Left ventricle myocardium superior (tissue), 1 donor: Measurements from ENCODE around the gene IQCE. TPM values are rescaled to one million over a fixed set of nuclear protein-coding genes. Genes with fewer than 3 reads are reported as not detected.
A peak's percentile ranks its signal among the peaks of the same experiment; 100 is the strongest.
"Not testable (repeated sequence)": the region's sequence is repeated elsewhere in the genome, so short reads cannot be mapped to it uniquely, and the experiment has no call there.

Source experiments
- ATAC-seq: fragments of 200-7000 bp; cut with Tn5 transposase; one replicate; pipeline ENCODE4 v1.9.1; 2020; ENCODE audit warnings: mild to moderate bottlenecking, moderate library complexity
- DNase-seq: peaks from one replicate; pipeline ENCODE4 v3.0.0-alpha.2; 2020
- intact Hi-C: fragments of 100-400 bp; cut with micrococcal nuclease; formaldehyde crosslinking; loops from one replicate; pipeline ENCODE4 v1.11.0; 2022
- total RNA-seq: library from RNA; stranded (reverse); fragmentation: NEBNext Ultra II Directional; extraction: Animal tissue kit (Norgen Biotek cat#: 25700); gene quantifications from one replicate; pipeline ENCODE4 v1.2.1, GENCODE V29; 2021
- donor health status: DM: no; HTN: yes; CAD: no; lungs with severe emphysema.

Gene IQCE
- total RNA-seq, 1 donor from 2014 or later = 11.9 TPM

DNA sequence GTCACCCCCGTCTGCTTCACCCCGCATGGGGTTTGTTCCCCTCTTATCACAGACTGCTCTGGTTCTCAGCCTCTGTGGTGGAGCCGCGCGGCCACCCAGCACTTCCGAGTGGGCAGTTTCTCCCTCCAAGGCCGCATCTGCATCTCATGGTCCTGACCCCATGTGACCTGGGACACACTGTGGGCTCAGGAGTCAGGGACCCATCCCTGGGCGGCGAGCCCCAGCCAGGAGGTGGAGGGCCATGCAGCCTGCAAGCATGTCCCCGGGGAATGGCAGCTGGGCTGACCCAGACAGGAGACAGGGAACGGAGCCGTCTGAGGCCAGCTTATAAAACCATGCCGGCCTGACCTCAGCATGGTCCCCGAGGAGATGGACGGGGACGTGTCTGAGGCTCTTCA lies 47.8 kb downstream of the IQCE start:
- intact Hi-C loops = no loop called here
- ATAC-seq = peak; percentile 3
- peak; percentile 60 for DNase-seq

- ATAC-seq (peak; percentile 80), DNase-seq (peak; percentile 85)
- intact Hi-C loops = no loop called here
Measured at GRCh38 chr7:2607122-2607922, 48.5 kb downstream of the IQCE start.

DNA sequence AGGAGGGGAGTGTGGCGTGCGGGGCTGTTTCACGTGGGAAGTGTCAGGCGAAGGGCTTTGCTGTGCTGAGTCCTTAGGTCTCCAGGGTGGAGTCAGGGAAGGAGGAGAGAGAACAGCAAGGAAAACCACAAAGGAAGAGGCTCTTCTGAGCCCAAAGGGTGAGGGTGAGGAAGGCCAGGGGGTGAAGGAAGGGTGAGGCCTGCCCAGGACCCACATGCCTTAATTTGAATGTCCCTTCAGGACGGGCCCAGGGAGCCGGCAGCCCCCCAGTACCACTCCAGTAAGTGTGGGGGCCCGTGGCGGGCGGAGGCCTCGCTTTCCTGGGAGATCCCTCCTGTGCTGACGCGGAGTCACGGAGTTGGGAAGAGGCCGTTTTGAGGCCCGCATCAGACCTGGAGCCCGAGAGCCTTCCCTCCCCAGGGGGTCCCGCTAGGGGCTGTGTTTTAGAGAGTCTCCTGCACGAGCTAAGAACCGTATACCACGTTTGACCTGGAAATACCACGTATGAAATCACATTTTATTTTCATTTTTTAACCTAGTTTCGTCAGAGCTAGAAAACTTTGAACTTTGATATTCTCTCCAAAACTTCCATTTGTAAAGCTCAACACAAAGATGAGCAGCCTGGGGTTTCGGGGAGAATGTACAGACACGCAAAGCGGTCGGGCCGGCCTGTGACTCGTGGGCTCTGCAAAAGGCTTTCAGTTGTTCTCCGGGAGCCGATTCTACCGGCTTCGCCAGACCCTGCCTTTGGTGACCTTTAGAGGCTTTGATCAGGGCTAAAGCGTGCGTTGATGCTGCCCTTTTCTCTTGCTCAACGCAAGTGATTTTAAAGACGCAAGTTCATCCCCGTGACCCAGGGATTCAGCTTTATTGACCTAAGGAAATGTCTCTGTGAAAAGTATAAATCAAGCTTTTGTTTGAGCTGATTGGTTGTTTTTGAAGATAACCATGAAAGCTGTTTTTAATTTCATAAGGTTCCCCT lies 49.4 kb downstream of the IQCE start:
- DNase-seq (no peak), ATAC-seq (peak; percentile 1)
- intact Hi-C loops = no loop called here

DNA sequence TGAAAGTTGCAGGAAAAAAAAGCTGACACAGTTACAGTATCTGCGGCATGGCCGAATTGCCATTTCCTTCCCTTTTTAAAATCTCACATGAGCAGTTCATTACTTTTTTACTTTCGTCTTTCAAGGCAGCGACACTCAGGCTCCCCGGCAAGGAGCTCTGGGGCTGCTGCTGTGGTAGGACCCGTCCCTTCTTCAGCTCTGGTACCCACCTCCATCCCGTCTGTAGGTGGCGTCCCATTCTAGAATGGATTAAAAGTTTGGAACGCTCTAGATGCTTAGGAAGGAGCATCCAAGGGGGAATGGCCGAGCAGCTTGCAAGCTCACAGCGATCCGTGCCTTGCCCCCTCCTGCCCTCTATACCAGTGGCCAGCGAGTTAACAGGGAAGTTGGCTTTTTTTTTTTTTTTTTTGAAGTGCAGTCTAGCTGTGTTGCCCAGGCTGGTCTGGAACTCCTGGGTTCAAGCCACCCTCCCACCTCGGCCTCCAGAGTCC lies 50.2 kb downstream of the IQCE start:
- no peak for ATAC-seq

DNA sequence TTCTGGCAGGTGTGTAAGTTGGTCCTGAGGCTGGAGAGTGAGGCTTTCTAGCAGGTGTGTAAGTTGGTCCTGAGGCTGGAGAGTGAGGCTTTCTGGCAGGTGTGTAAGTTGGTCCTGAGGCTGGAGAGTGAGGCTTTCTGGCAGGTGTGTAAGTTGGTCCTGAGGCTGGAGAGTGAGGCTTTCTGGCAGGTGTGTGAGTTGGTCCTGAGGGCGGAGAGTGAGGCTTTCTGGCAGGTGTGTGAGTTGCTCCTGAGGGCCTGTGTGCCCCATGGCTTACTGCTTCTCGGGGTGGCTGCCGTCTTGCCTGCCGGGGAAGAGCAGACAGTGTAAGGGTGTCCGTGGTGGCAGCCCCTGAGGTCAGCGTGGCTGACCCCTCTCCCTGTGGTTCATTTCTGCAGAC lies 50.9 kb downstream of the IQCE start:
- intact Hi-C loops, DNase-seq, ATAC-seq: not testable (repeated sequence)

More for the DNA sequence above, 50.2 kb downstream of the IQCE start:
- intact Hi-C loops = no loop called here
- no peak for DNase-seq

GRCh38 chr7:2610466-2610865 lies 51.7 kb downstream of the IQCE start:
- DNase-seq (no peak), ATAC-seq (no peak)
- intact Hi-C loops = no loop called here

DNA sequence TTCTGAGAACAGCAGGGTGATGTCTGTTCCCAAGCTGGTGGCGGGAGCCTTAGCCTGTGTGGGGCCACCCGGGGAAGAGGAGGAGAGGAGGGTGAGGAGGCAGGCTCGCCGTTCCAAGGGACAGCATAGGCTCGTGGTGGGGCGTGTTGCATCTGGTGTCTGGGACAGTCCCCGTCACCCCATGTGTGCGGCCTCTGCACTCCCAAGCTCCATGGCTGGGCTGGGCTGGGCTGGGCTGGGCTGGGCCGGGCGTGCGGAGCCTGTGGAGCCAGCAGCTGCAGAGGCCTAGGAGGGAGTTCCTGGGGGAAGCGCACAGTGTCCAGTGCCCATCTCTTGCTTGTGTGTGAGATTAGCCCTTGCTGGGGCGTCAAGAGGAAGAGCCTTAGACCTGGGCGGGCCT lies 52.1 kb downstream of the IQCE start:
- DNase-seq = no peak
- ATAC-seq = no peak
- intact Hi-C loops = no loop called here

DNA sequence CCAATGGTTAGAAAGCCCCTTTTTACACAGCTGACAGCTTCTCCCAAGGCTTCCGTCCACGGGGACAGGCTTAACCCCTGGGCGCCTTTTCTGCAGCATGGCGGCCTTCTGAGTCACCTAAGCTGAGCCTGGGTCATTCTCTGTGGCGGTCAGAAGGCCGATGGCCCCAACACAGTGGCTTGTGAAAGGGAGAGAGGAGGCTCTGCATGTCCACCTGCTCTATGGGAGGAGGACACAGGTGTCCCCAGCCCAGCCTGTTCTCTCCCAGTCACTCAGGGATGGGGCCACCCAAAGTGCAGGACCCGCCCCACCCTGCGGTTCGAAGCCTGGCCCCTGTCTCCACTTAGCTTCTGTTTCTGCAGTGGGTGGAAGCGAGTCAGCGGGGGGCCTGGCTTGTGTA lies 52.6 kb downstream of the IQCE start:
- no peak for ATAC-seq
- intact Hi-C loops = no loop called here
- DNase-seq = no peak

- intact Hi-C loops = no loop called here
- no peak for ATAC-seq
- DNase-seq = no peak
Measured at GRCh38 chr7:2611922-2612321, 53.1 kb downstream of the IQCE start.

DNA sequence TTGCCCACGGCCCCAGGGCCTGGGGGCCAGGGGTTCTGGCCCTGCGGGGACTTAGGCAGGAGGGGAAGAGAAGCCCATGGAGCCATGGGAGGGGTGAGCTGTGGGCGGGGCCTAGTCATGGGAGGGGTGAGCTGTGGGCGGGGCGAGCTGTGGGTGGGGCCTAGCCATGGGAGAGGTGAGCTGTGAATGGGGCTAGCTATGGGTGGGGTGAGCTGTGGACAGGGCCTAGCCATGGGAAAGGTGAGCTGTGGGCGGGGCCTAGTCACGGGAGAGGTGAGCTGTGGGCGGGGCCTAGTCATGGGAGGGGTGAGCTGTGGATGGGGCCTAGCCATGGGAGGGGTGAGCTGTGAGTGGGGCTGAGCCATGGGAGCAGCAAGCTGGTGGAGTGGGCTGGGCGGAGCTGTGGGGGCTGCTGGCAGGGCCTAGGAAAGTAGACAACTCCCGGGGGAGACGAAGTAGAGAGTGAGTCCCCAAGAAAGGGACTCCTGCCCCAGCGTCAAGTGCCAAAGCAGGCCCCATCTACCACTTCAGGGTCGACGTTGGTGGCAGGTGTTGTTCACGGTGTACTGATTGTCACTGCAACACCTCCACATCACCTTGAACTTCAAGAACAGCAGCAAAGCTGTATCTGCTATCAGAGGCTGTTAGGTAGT lies 53.8 kb downstream of the IQCE start:
- intact Hi-C loops = no loop called here
- DNase-seq (no peak), ATAC-seq (no peak)

DNA sequence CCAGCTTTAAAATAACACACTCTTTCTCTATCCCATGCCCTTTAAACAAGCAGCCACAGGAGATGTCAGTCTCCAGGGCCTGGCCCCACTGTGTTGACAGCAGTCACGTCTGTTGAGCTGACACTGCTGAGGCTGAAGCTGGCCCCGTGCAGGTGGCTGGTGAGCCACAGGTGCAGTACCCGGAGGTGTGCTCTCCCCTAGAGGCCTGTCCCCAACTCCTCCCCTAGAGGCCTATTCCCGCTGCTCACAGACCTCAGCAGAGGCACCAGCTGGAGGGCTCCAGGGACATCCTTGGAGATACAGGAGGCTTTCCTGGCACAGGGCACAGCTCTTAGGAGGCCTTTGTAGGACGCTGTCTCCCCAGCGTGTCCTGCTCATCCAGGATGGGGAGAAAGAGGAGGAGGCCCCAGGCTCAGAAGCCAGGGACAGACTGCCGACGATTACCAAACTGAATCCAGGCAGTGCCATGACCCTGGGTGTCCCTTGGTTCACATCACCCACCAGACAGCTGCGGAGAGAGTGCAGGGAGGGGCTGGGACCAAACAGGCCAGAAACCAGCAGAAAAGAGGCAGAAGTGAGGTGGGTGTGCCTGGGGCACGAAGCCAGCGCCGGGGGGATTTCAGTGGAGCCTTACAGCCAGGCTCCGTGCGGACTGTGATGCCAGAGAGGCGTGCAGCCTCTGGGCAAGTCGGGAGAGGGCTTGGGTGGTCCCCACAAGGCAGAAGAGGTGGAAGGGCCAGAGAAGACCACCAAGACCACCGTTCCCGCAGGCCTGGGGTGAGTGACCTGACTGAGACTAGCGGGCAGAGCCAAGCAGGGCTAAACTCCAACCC lies 54.5 kb downstream of the IQCE start:
- ATAC-seq = peak; percentile 22
- intact Hi-C loops = no loop called here
- no peak for DNase-seq

GRCh38 chr7:2613931-2614600 lies 55.3 kb downstream of the IQCE start:
- ATAC-seq (peak; percentile 66), DNase-seq (peak; percentile 71)
- intact Hi-C loops = no loop called here

DNA sequence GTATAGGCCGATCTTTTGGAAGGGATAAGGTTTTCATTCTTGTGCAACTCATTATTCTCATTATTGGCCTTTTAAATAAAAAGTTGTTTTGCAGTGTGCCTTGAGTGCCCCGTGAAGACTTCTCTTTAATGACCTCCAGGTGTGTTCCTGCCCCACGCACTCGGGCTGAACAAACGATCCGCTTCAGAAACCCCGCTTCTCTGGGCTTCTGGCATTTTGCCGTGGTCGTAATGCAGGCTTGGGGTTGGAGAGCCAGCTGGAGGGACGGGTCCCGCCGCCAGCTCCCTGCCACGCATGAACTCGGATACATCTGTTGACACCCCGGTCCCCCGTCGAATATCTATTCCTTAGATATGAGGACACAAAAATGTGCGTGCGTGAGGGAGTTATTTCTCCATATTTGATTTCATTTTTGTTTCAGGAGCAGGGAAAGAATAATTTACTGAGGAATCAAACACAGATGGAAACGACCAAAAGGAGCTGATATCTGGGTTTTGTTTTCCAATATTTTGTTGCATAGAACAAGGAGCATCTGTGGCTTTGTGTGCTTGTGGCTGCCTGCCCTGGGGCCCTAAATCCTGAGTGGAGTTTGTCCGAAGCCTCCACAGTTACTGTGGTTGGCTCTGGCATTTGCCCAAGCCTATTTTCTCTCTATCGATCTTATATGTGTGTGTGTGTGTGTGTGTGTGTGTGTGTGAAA lies 56.0 kb downstream of the IQCE start:
- no peak for DNase-seq
- no peak for ATAC-seq
- intact Hi-C loops = no loop called here

DNA sequence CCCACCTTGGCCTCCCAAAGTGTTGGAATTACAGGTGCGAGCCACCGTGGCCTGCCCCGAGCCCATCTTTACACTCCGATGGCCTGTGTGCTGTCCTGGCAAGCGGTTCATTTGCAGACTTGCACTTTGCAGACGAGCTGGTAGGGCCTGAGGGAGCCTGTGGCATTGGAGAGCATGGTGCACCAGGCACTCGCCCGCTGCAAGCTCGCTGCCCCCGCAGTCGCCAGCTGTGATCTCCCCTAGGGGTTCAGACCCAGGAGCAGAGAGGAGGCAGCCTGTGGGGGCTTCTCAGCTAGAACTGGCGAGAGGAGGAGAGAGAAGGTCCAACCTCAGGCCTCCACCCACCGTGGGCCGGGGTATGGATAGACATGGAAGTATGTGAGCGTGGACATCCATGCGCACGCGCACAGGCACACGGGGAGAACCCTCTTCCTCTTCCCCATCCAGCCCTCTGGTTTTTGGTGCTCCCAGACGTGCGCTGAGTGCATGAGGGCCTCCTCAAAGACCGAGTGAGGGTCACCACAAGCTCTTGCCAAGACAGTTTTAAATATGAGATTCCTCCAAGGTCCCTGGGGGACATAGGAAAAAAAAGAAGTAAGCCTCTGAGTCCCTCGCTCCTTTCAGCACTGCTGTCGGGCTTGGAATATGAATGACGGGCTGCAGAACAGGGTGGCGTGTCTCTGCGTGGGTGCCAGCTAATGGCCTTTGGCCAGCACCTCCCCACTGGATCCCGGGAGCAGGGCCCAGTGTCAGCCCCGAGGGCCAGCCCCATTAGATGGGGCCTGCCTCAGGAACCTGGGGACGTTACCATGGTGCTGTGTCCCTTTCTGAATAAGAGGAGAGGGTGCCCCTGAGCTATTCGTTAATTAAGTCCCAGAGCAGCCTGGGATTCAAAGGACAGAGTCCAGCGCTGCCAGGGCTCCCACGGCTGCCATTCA lies 57.9 kb downstream of the IQCE start:
- no peak for DNase-seq
- peak; percentile 4 for ATAC-seq
- intact Hi-C loops = no loop called here

DNA sequence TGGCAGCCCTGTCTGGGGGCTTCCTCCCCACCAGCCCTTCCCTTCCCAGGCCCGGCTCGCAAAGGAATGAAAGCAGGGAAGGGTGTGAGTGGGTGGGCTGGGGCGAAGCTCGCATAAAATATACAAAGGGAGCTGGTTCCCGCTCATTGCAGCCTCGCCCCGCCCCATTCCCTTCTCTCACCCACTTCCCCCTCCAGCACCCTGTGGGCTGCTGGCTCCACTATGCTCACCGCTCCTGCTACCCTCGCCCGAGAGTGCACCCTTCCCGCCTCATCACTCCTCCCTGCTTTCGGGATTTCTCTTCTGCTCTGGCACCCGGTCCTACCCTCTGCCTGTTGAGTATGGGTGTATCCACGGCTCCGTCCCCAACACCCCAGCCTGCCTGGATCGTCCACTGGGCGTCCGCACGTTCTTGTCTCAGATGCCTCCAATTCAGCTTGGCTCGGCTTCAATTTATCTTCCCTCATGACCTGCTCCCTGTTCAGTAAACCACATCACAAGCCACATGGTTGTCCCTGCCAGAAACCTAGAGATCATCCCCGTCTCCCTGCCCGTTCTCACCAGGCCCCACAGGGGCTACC lies 58.6 kb downstream of the IQCE start:
- DNase-seq (peak; percentile 41), ATAC-seq (peak; percentile 47)
- intact Hi-C loops = no loop called here

DNA sequence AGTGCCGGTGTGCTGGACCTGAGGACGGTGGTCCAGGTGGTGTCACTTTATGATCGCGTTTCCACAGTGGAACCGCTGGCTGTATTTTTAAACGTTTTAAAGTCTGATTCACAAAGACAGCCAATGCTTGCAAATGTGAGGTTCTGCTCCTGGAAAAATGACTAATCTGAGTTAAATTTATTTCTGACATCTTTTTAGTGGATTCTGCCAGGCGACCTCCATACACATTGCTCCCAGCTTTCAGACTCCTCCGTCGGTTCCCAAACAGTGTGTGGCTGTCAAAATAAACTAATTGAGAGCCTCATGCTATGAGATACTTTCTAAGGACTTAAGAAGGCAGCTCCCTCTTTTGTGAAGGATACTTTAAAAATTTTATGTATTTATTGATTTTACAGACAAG lies 60.3 kb downstream of the IQCE start:
- DNase-seq (no peak), ATAC-seq (no peak)
- intact Hi-C loops = no loop called here
